Transverse colon (tissue), 4 donors: ENCODE measurements around the gene CHPF2. TPM values are rescaled to one million over a fixed set of nuclear protein-coding genes. Genes with fewer than 3 reads are reported as not detected.

Experiments used
- DNase-seq: peaks from one replicate; pipeline ENCODE4 v3.0.0-alpha.2; 2019
- H3K27ac ChIP-seq, 4 donors: fragments of 200-600 bp; sonication (generic); 2 replicates each; pipeline ENCODE4 v1.5.1; 2016 to 2018; ENCODE audit warnings: inconsistent platforms in 4 of 4
- H3K27me3 ChIP-seq: fragments of 200-600 bp; sonication (generic); 2 replicates; pipeline ENCODE4 v1.5.1; 2017; ENCODE audit warnings: inconsistent platforms
- H3K36me3 ChIP-seq, 4 donors: fragments of 200-600 bp; sonication (generic); 2 replicates each; pipeline ENCODE4 v1.5.1; 2017 to 2019; ENCODE audit warnings: inconsistent platforms in 4 of 4
- H3K4me1 ChIP-seq, 4 donors: fragments of 200-600 bp; sonication (generic); 2 replicates each; pipeline ENCODE4 v1.5.1; 2017 to 2020; ENCODE audit warnings: inconsistent platforms in 4 of 4
- H3K4me3 ChIP-seq, 4 donors: fragments of 200-600 bp; sonication (generic); 1 replicate in 1 of 4; 2 replicates in 3 of 4; pipeline versions ENCODE4 v1.5.1 to v1.6.1; 2017 to 2019; ENCODE audit warnings: inconsistent platforms in 4 of 4
- H3K9me3 ChIP-seq, 2 donors: fragments of 200-600 bp; sonication (generic); 2 replicates each; pipeline ENCODE4 v1.5.1; 2017 to 2019; ENCODE audit warnings: inconsistent platforms in 2 of 2
- CTCF ChIP-seq, 5 experiments: fragments of 200-600 bp in 3 of 5; fragments of 450-650 bp in 2 of 5; sonication (generic) in 3 of 5; IDR thresholded peaks; 1 replicate in 2 of 5; 2 replicates in 3 of 5; pipeline ENCODE4 v1.5.1; 2016 to 2017; ENCODE audit warnings: antibody characterized with exemption in 5 of 5, inconsistent platforms in 3 of 5, mild to moderate bottlenecking in 2 of 5, moderate library complexity in 1 of 5
- EP300 ChIP-seq: sonication (generic); formaldehyde crosslinking; IDR thresholded peaks from one replicate; pipeline ENCODE4 v1.6.1; 2017; ENCODE audit warnings: antibody characterized with exemption, low read depth
- POLR2A ChIP-seq: fragments of 450-650 bp; IDR thresholded peaks from one replicate; pipeline ENCODE4 v1.6.1; 2016; ENCODE audit warnings: antibody characterized with exemption, mild to moderate bottlenecking, moderate library complexity
- POLR2AphosphoS5 ChIP-seq, 3 donors: sonication (generic); formaldehyde crosslinking; IDR thresholded peaks; one replicate each; pipeline ENCODE4 v1.6.1; 2016; ENCODE audit warnings: antibody characterized with exemption in 3 of 3
- WGBS, 2 donors: methylation state at CpG; one replicate each; pipeline ENCODE4 v1.1.5; 2018; ENCODE audit warnings: low coverage in 1 of 2; 5-methylcytosine and 5-hydroxymethylcytosine counted together
- in situ Hi-C, 4 donors: fragments of 200-750 bp; cut with MboI; loops; one replicate each; pipeline versions ENCODE4 v1.15.0 to v1.15.1; 2017; ENCODE audit warnings: low sequenced_read_pairs in 3 of 4, low pct_ligation_motif_present in 1 of 4, low pct_unique_long_range_greater_than_20kb in 1 of 4
- intact Hi-C: fragments of 100-400 bp; cut with DNase I; formaldehyde crosslinking; loops from one replicate; pipeline ENCODE4 v1.15.1; 2023; ENCODE audit warnings: low total_unique reads
- total RNA-seq, 4 donors: library from RNA; depleted of rRNA; stranded (reverse); fragments of >200 nt; gene quantifications; one replicate each; pipeline ENCODE4 v1.1.0, GENCODE V29; 2016

CHPF2 gene
- total RNA-seq, 4 donors from 2014 or later: 48.4 to 104 (median 50.9) TPM

GRCh38 chr7:151193203-151193978 is 38.9 kb upstream of the CHPF2 start:
- no peak overlapping the region for H3K27ac ChIP-seq
- 80 to 86% methylated on average over 4 to 14 of the region's 14 CpGs for WGBS, 2 donors
- DNase-seq: no peak
- H3K4me3 ChIP-seq: no peak overlapping the region
- intact Hi-C loops: no loop called here
- H3K27me3 ChIP-seq: peaks cover 4% of the 10 kb centered on the region
- H3K9me3 ChIP-seq: no peaks in the 10 kb centered on the region
- in situ Hi-C loops: no loop called here
- no peaks in the 10 kb centered on the region for H3K36me3 ChIP-seq
- TF ChIP-seq CTCF (IDR thresholded peaks at IDR 0.05): no peak
- TF ChIP-seq POLR2AphosphoS5 (IDR thresholded peaks at IDR 0.05): no peak
- TF ChIP-seq POLR2A: no peak
- no peak for TF ChIP-seq EP300
- no peaks in the 10 kb centered on the region for H3K4me1 ChIP-seq

GRCh38 chr7:151194188-151194587 is 38.1 kb upstream of the CHPF2 start:
- Histone ChIP-seq H3K4me3 (no peak overlapping the region), H3K27me3 (peaks cover 4% of the 10 kb centered on the region), H3K27ac (no peak overlapping the region), H3K4me1 (no peaks in the 10 kb centered on the region), H3K36me3 (no peaks in the 10 kb centered on the region), H3K9me3 (no peaks in the 10 kb centered on the region)
- TF ChIP-seq POLR2A: no peak
- TF ChIP-seq POLR2AphosphoS5 (IDR thresholded peaks at IDR 0.05): no peak
- TF ChIP-seq CTCF (IDR thresholded peaks at IDR 0.05): no peak
- TF ChIP-seq EP300: no peak
- WGBS, 2 donors: 74 to 80% methylated on average over 1 to 7 of the region's 7 CpGs
- in situ Hi-C loops: no loop called here
- intact Hi-C loops: no loop called here
- no peak for DNase-seq

GRCh38 chr7:151195616-151196450 is 36.5 kb upstream of the CHPF2 start:
- intact Hi-C loops: no loop called here
- no peaks in the 10 kb centered on the region for H3K36me3 ChIP-seq
- DNase-seq: no peak
- H3K9me3 ChIP-seq: no peaks in the 10 kb centered on the region
- H3K4me1 ChIP-seq: peaks cover 0 to 4% (median 0%) of the 10 kb centered on the region in 4 donors
- no peak for TF ChIP-seq EP300
- TF ChIP-seq CTCF (IDR thresholded peaks at IDR 0.05): no peak
- no peak for TF ChIP-seq POLR2A
- no peak for TF ChIP-seq POLR2AphosphoS5 (IDR thresholded peaks at IDR 0.05)
- in situ Hi-C loops: no loop called here
- 41 to 54% methylated on average over 8 to 19 of the region's 19 CpGs for WGBS, 2 donors
- H3K27ac ChIP-seq: no peak overlapping the region
- H3K27me3 ChIP-seq: peaks cover 4% of the 10 kb centered on the region
- no peak overlapping the region for H3K4me3 ChIP-seq

GRCh38 chr7:151197932-151198331 is 34.4 kb upstream of the CHPF2 start:
- no peak for TF ChIP-seq POLR2A
- TF ChIP-seq EP300: no peak
- no peak for TF ChIP-seq CTCF (IDR thresholded peaks at IDR 0.05)
- TF ChIP-seq POLR2AphosphoS5 (IDR thresholded peaks at IDR 0.05): no peak
- in situ Hi-C loops: no loop called here
- no peak overlapping the region for H3K4me3 ChIP-seq

More at GRCh38 chr7:151197932-151198331, 34.4 kb upstream of the CHPF2 start:
- Histone ChIP-seq H3K27me3 (peaks cover 4% of the 10 kb centered on the region), H3K9me3 (no peaks in the 10 kb centered on the region), H3K4me1 (peaks cover 0 to 4% (median 0%) of the 10 kb centered on the region in 4 donors), H3K36me3 (no peaks in the 10 kb centered on the region), H3K27ac (no peak overlapping the region)
- no peak for DNase-seq
- intact Hi-C loops: no loop called here
